Measurements from ENCODE around the gene ANXA4. TPM values are rescaled to one million over a fixed set of nuclear protein-coding genes. Genes with fewer than 3 reads are reported as not detected.
A peak's percentile ranks its signal among the peaks of the same experiment; 100 is the strongest.

ANXA4 gene
- total RNA-seq, 1 donor from 2014 or later: 4.7 TPM

DNA sequence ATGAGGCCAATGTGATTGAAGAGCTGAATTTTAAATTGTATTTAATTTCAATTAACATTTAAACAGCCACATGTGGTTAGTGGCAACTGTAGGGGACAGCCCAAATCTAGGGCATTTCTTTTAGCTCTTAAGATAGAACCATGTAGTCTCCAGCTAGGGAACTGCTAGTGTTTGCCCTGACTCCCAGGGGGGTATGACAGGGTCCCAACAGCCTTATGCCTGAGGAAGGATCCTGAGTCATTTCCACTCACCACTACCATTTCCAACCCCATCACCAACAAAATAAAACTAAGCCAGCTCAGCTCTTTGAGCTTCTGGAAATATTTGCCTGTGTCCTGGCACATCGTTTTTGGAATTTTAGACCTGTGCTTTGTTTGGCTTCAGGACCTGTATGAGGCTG lies 73.8 kb downstream of the ANXA4 start:
- H3K27ac Mint-ChIP-seq: no peak overlapping the region
- H3K36me3 Mint-ChIP-seq: no peaks in the 10 kb centered on the region
- Histone ChIP-seq H4K20me1 (ENCODE audit: low read depth) (no peaks in the 10 kb centered on the region), H3K27me3 (no peaks in the 10 kb centered on the region), H3K36me3 (no peaks in the 10 kb centered on the region), H3K9me3 (ENCODE audit: low read depth) (no peaks in the 10 kb centered on the region), H3K27ac (no peak overlapping the region), H3K79me2 (ENCODE audit: low read depth) (no peaks in the 10 kb centered on the region), H3K9ac (no peak overlapping the region), H3K4me2 (no peak overlapping the region), H2AFZ (replicated peaks) (no peak overlapping the region), H3K4me3 (no peak overlapping the region), H3K4me1 (no peaks in the 10 kb centered on the region), H3F3A (ENCODE audit: low read depth) (no peaks in the 10 kb centered on the region)
- H3K9me3 Mint-ChIP-seq: no peaks in the 10 kb centered on the region
- TF ChIP-seq EZH2phosphoT487 (IDR thresholded peaks at IDR 0.05): no peak
- no peak for TF ChIP-seq EZH2 (IDR thresholded peaks at IDR 0.05)
- TF ChIP-seq, protein P1, sequence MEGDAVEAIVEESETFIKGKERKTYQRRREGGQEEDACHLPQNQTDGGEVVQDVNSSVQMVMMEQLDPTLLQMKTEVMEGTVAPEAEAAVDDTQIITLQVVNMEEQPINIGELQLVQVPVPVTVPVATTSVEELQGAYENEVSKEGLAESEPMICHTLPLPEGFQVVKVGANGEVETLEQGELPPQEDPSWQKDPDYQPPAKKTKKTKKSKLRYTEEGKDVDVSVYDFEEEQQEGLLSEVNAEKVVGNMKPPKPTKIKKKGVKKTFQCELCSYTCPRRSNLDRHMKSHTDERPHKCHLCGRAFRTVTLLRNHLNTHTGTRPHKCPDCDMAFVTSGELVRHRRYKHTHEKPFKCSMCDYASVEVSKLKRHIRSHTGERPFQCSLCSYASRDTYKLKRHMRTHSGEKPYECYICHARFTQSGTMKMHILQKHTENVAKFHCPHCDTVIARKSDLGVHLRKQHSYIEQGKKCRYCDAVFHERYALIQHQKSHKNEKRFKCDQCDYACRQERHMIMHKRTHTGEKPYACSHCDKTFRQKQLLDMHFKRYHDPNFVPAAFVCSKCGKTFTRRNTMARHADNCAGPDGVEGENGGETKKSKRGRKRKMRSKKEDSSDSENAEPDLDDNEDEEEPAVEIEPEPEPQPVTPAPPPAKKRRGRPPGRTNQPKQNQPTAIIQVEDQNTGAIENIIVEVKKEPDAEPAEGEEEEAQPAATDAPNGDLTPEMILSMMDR (IDR thresholded peaks at IDR 0.05): no peak
- DNase-seq (ENCODE audit: low spot score): no peak
- no peaks in the 10 kb centered on the region for H3K4me1 Mint-ChIP-seq
- H3K4me3 Mint-ChIP-seq: no peak overlapping the region
- H3K27me3 Mint-ChIP-seq (ENCODE audit: insufficient read depth, low read depth): peaks cover 3% of the 10 kb centered on the region

GRCh38 chr2:69816923-69817542 lies 75.1 kb downstream of the ANXA4 start:
- Mint-ChIP-seq H3K27me3 (ENCODE audit: insufficient read depth, low read depth) (peaks cover 3% of the 10 kb centered on the region), H3K4me3 (no peak overlapping the region), H3K36me3 (no peaks in the 10 kb centered on the region), H3K4me1 (no peaks in the 10 kb centered on the region), H3K27ac (no peak overlapping the region), H3K9me3 (no peaks in the 10 kb centered on the region)
- no peak overlapping the region for H3K4me3 ChIP-seq
- no peaks in the 10 kb centered on the region for H3K4me1 ChIP-seq
- no peaks in the 10 kb centered on the region for H3F3A ChIP-seq (ENCODE audit: low read depth)
- TF ChIP-seq EZH2 (IDR thresholded peaks at IDR 0.05) (no peak), EZH2phosphoT487 (IDR thresholded peaks at IDR 0.05) (no peak)
- TF ChIP-seq, protein P1 (IDR thresholded peaks at IDR 0.05): peak; percentile 91
- H3K27ac ChIP-seq: no peak overlapping the region
- H3K9me3 ChIP-seq (ENCODE audit: low read depth): no peaks in the 10 kb centered on the region
- H3K27me3 ChIP-seq: no peaks in the 10 kb centered on the region
- H3K36me3 ChIP-seq: no peaks in the 10 kb centered on the region
- DNase-seq (ENCODE audit: low spot score): peak; percentile 87
- no peak overlapping the region for H2AFZ ChIP-seq (replicated peaks)
- no peaks in the 10 kb centered on the region for H3K79me2 ChIP-seq (ENCODE audit: low read depth)
- H3K4me2 ChIP-seq: no peak overlapping the region
- H4K20me1 ChIP-seq (ENCODE audit: low read depth): no peaks in the 10 kb centered on the region
- H3K9ac ChIP-seq: no peak overlapping the region

DNA sequence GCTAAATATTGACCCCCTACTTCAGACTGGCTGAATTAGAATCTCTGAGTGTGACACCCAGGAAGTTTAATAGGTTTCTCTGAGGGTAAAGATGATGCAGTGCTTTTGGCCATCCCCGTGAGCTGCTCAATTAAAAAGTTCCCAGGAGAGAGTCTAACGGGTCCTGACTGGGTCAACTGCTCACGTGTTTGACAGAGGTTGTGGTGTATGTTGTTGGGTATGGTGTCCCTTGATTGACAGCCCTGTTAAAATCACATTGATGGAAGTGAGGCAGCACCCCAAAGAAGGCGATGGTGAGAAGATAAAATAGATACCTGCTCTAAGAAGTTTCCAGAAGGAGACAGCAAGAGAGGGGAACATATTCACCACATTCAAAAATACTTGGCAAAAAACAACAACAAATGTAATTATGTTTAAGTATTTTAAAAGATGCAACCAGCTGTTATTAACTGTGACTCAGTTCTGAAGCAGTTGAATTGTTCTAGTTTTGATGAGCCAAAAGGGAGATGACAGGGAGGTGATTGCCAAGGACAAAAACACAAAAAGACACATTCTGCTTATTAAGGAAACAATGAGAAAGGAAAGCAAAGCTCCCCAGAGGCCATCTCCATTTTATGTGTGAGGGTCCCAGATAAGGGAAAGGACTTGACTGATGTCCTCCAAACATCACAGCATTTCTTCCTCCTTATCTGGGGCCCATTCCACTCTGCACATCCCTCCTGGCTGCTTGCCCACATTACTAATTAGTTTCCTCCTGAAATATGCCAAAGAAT lies 76.0 kb downstream of the ANXA4 start:
- Histone ChIP-seq H3F3A (ENCODE audit: low read depth) (no peaks in the 10 kb centered on the region), H3K4me3 (no peak overlapping the region), H4K20me1 (ENCODE audit: low read depth) (no peaks in the 10 kb centered on the region), H3K27me3 (no peaks in the 10 kb centered on the region), H3K4me2 (no peak overlapping the region), H3K9ac (no peak overlapping the region), H3K79me2 (ENCODE audit: low read depth) (no peaks in the 10 kb centered on the region), H2AFZ (replicated peaks) (no peak overlapping the region), H3K27ac (no peak overlapping the region), H3K36me3 (no peaks in the 10 kb centered on the region), H3K9me3 (ENCODE audit: low read depth) (no peaks in the 10 kb centered on the region), H3K4me1 (no peaks in the 10 kb centered on the region)
- H3K4me3 Mint-ChIP-seq: no peak overlapping the region
- H3K27ac Mint-ChIP-seq: peak overlapping the region; percentile 9
- H3K27me3 Mint-ChIP-seq (ENCODE audit: insufficient read depth, low read depth): peaks cover 3% of the 10 kb centered on the region
- TF ChIP-seq EZH2 (IDR thresholded peaks at IDR 0.05) (no peak), EZH2phosphoT487 (IDR thresholded peaks at IDR 0.05) (no peak)
- TF ChIP-seq, protein P1 (IDR thresholded peaks at IDR 0.05): no peak
- DNase-seq (ENCODE audit: low spot score): no peak
- H3K36me3 Mint-ChIP-seq: no peaks in the 10 kb centered on the region
- H3K9me3 Mint-ChIP-seq: no peaks in the 10 kb centered on the region
- H3K4me1 Mint-ChIP-seq: no peaks in the 10 kb centered on the region
